NCI-H2196 (cell line): ENCODE measurements around the gene MTX1.
"Not testable (repeated sequence)": the region's sequence is repeated elsewhere in the genome, so short reads cannot be mapped to it uniquely, and the experiment has no call there.

Source experiments
- DNase-seq: peaks from one replicate; lab custom pipeline; 2025; ENCODE audit not compliant: unreplicated experiment; lab: John Stamatoyannopoulos, UW

Gene MTX1

GRCh38 chr1:155208541-155209311 is at the start of gene MTX1:
MTX1 (plus strand) TSS chr1:155208695; CDS start chr1:155208805, 110 bp downstream.
- peak; percentile 89 for DNase-seq

- DNase-seq, result no peak
Observed at GRCh38 chr1:155158991-155159390, 49.5 kb upstream of the MTX1 start.

GRCh38 chr1:155160128-155160527 is 48.4 kb upstream of the MTX1 start:
- no peak for DNase-seq

- DNase-seq, result not testable (repeated sequence)
Observed at GRCh38 chr1:155162631-155163030, 45.9 kb upstream of the MTX1 start.

- not testable (repeated sequence) for DNase-seq
Observed at GRCh38 chr1:155163785-155164184, 44.7 kb upstream of the MTX1 start.

GRCh38 chr1:155164625-155165024 is 43.9 kb upstream of the MTX1 start:
- not testable (repeated sequence) for DNase-seq

GRCh38 chr1:155166051-155166470 is 42.4 kb upstream of the MTX1 start:
- DNase-seq, result no peak

- peak; percentile 63 for DNase-seq
Observed at GRCh38 chr1:155166471-155167165, 41.9 kb upstream of the MTX1 start.

GRCh38 chr1:155167166-155168104 is 41.1 kb upstream of the MTX1 start:
- peak; percentile 93 for DNase-seq

GRCh38 chr1:155168105-155168445 is 40.4 kb upstream of the MTX1 start:
- DNase-seq, result not testable (repeated sequence)

- DNase-seq, result no peak
Observed at GRCh38 chr1:155168456-155169210, 39.9 kb upstream of the MTX1 start.

- no peak for DNase-seq
Observed at GRCh38 chr1:155169541-155169940, 39.0 kb upstream of the MTX1 start.

GRCh38 chr1:155170101-155170785 is 38.3 kb upstream of the MTX1 start:
- DNase-seq, result no peak

- no peak for DNase-seq
Observed at GRCh38 chr1:155170806-155171205, 37.7 kb upstream of the MTX1 start.

- no peak for DNase-seq
Observed at GRCh38 chr1:155171836-155172731, 36.4 kb upstream of the MTX1 start.

- DNase-seq, result peak; percentile 96
Observed at GRCh38 chr1:155172732-155173477, 35.6 kb upstream of the MTX1 start, which contains the start of gene KRTCAP2. KRTCAP2 (minus strand) TSS chr1:155173304; CDS start chr1:155173224, 80 bp downstream.

GRCh38 chr1:155173478-155174323 is 34.8 kb upstream of the MTX1 start, which contains the start of gene TRIM46:
TRIM46 (plus strand) TSS chr1:155173849; CDS start chr1:155173967, 118 bp downstream.
- peak; percentile 66 for DNase-seq
